HepG2 (cell line): Measurements from ENCODE around the gene TSGA10IP. TPM values are rescaled to one million over a fixed set of nuclear protein-coding genes. Genes with fewer than 3 reads are reported as not detected.

ENCODE experiments used
- ARHGAP35 ChIP-seq: sonication (generic); formaldehyde crosslinking; IDR thresholded peaks from 2 replicates; pipeline ENCODE4 v1.9.0; 2022; ENCODE audit warnings: mild to moderate bottlenecking, inconsistent platforms, moderate library complexity, missing genetic modification reagents, borderline replicate concordance
- CC2D1A ChIP-seq: sonication (generic); formaldehyde crosslinking; IDR thresholded peaks from 2 replicates; pipeline ENCODE4 v1.8.1; 2023; ENCODE audit warnings: mild to moderate bottlenecking, missing genetic modification reagents
- KLF16 ChIP-seq, 2 experiments: sonication (generic) in 1 of 2; formaldehyde crosslinking in 1 of 2; IDR thresholded peaks; 2 replicates each; pipeline versions ENCODE4 v1.6.1 to v1.8.0; 2016 to 2023; ENCODE audit warnings: missing genetic modification reagents in 2 of 2, missing compliant biosample characterization in 1 of 2
- KMT2B ChIP-seq: IDR thresholded peaks from 2 replicates; pipeline ENCODE4 v1.6.1; 2016; ENCODE audit warnings: missing genetic modification reagents, missing compliant biosample characterization
- MLLT10 ChIP-seq: sonication (generic); formaldehyde crosslinking; IDR thresholded peaks from 2 replicates; pipeline ENCODE4 v1.4.0; 2020; ENCODE audit warnings: missing genetic modification reagents
- MTA3 ChIP-seq: sonication (generic); formaldehyde crosslinking; IDR thresholded peaks from 2 replicates; pipeline ENCODE4 v1.4.0; 2020; ENCODE audit warnings: missing genetic modification reagents
- POLR2AphosphoS2 ChIP-seq: IDR thresholded peaks from 2 replicates; pipeline ENCODE4 v1.6.1; 2011; ENCODE audit warnings: low read depth, low read length, improper control_type of control experiment
- SIX4 ChIP-seq: sonication (generic); formaldehyde crosslinking; IDR thresholded peaks from 2 replicates; pipeline ENCODE4 v1.4.0; 2020; ENCODE audit warnings: missing genetic modification reagents
- SMAD1 ChIP-seq: sonication (generic); formaldehyde crosslinking; IDR thresholded peaks from 2 replicates; pipeline ENCODE4 v1.4.0; 2020; ENCODE audit warnings: missing genetic modification reagents, low read depth, mild to moderate bottlenecking, borderline replicate concordance
- TCF7L2 ChIP-seq: IDR thresholded peaks from 2 replicates; pipeline ENCODE4 v1.6.1; 2011; ENCODE audit warnings: mild to moderate bottlenecking, low read depth, low read length, moderate library complexity
- TEAD3 ChIP-seq: optimal IDR thresholded peaks from 2 replicates; pipeline ENCODE3; 2016; ENCODE audit warnings: borderline replicate concordance
- TRIM24 ChIP-seq: sonication (generic); formaldehyde crosslinking; IDR thresholded peaks from 2 replicates; pipeline ENCODE4 v1.8.0; 2022; ENCODE audit warnings: mild to moderate bottlenecking, missing genetic modification reagents
- ZNF678 ChIP-seq: sonication (generic); formaldehyde crosslinking; IDR thresholded peaks from 2 replicates; pipeline ENCODE4 v1.4.0; 2020; ENCODE audit warnings: mild to moderate bottlenecking, missing genetic modification reagents
- ZNF83 ChIP-seq: sonication (generic); formaldehyde crosslinking; IDR thresholded peaks from 2 replicates; pipeline ENCODE4 v1.4.0; 2020; ENCODE audit warnings: missing genetic modification reagents, mild to moderate bottlenecking, borderline replicate concordance
- ZNF883 ChIP-seq: sonication (generic); formaldehyde crosslinking; IDR thresholded peaks from 2 replicates; pipeline ENCODE4 v1.5.1; 2020; ENCODE audit warnings: mild to moderate bottlenecking, missing genetic modification reagents; ENCODE audit errors: not compliant biosample characterization
- polyA plus RNA-seq, 8 experiments: library from polyadenylated mRNA; depleted of rRNA in 3 of 8; stranded (reverse) in 7 of 8; unstranded in 1 of 8; fragments of >200 nt; fragmentation: Illumina TruSeq in 4 of 8; extraction: Trizol in 4 of 8; gene quantifications; 2 replicates each; pipeline versions ENCODE4 v1.2.1 to v1.2.3, GENCODE V29; 2011 to 2016; ENCODE audit warnings: low read depth in 4 of 8, missing spikeins in 1 of 8, mixed read lengths in 1 of 8; ENCODE audit not compliant: insufficient read depth in 1 of 8
- total RNA-seq, 5 experiments: library from RNA; depleted of rRNA; stranded (reverse); fragments of >200 nt; fragmentation: Illumina TruSeq; extraction: Trizol; gene quantifications; 2 replicates each; pipeline ENCODE4 v1.2.3, GENCODE V29; 2016; ENCODE audit warnings: low read depth in 1 of 5
- TF ChIP-seq, protein P1 (sequence below): sonication (generic); formaldehyde crosslinking; IDR thresholded peaks from 2 replicates; pipeline ENCODE4 v1.8.0; 2022; ENCODE audit warnings: mild to moderate bottlenecking, missing genetic modification reagents, moderate library complexity
- TF ChIP-seq, protein P2 (sequence below): sonication (generic); formaldehyde crosslinking; IDR thresholded peaks from 2 replicates; pipeline ENCODE4 v1.4.0; 2020; ENCODE audit warnings: low read depth, mild to moderate bottlenecking, missing genetic modification reagents
- TF ChIP-seq, protein P3 (sequence below): sonication (generic); formaldehyde crosslinking; IDR thresholded peaks from 2 replicates; pipeline ENCODE4 v1.8.1; 2023; ENCODE audit warnings: mild to moderate bottlenecking, moderate library complexity, missing genetic modification reagents
- TF ChIP-seq, protein P4 (sequence below): sonication (generic); formaldehyde crosslinking; IDR thresholded peaks from 2 replicates; pipeline ENCODE4 v1.5.1; 2020; ENCODE audit warnings: mild to moderate bottlenecking, missing genetic modification reagents, moderate library complexity
- TF ChIP-seq, protein P5 (sequence below), 2 experiments: fragments of 450-650 bp in 1 of 2; sonication (generic) in 1 of 2; formaldehyde crosslinking; IDR thresholded peaks; 2 replicates each; pipeline versions ENCODE4 v1.5.0 to v1.8.0; 2020 to 2022; ENCODE audit warnings: mild to moderate bottlenecking in 1 of 2, missing genetic modification reagents in 1 of 2

TSGA10IP gene
- total and polyA plus RNA-seq, 2 of the 13 experiments (the other 11 are each of a cell fraction or from before 2014, with no cell fraction given), result not detected

DNA sequence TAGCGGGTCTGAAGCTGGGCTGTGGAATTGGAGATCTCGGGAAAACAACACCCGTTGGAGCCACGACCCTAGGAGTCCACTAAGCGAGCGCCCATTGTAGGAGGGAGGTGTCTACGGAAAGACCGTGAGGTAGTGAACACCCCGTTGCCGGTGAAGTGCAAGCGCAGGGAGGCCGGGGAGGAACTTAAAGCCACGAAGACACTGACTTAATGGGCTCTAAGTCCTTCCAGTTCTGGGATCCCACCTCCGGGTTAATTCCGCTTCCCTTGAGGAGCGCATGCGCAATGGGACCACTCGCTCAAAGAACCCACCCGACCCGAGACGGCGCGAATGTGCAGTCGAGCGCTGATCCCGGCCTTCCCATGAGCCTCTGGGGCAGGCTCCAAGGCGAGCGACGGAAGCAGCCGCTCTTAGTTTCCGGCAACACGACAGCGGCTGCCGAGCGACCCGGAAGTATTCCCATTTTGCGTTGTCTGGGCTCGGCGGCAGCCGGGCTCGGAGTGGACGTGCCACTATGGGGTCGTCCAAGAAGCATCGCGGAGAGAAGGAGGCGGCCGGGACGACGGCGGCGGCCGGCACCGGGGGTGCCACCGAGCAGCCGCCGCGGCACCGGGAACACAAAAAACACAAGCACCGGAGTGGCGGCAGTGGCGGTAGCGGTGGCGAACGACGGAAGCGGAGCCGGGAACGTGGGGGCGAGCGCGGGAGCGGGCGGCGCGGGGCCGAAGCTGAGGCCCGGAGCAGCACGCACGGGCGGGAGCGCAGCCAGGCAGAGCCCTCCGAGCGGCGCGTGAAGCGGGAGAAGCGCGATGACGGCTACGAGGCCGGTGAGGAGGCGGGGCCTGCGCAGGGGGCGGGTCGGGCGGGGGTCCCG lies 16.2 kb downstream of the TSGA10IP start, which contains the start of gene SART1 (continued):
- no peak for TF ChIP-seq MLLT10 (CRISPR knock-in tag)
- TF ChIP-seq CC2D1A (CRISPR knock-in tag), result no peak
- no peak for TF ChIP-seq TRIM24
- peak; percentile 91 for TF ChIP-seq KMT2B (CRISPR knock-in tag)
- no peak for TF ChIP-seq SIX4
- no peak for TF ChIP-seq SMAD1
- peak in 1 of 2 experiments; percentile 90; a peak in 2 of 4 replicates for TF ChIP-seq KLF16 (CRISPR knock-in tag; IDR thresholded peaks at IDR 0.05)
- TF ChIP-seq ZNF678 (CRISPR knock-in tag), result 0 out of 2 replicates have a peak, but pooled peaks have one; percentile 71
- no peak for TF ChIP-seq TEAD3 (CRISPR knock-in tag)
- TF ChIP-seq, protein P1, sequence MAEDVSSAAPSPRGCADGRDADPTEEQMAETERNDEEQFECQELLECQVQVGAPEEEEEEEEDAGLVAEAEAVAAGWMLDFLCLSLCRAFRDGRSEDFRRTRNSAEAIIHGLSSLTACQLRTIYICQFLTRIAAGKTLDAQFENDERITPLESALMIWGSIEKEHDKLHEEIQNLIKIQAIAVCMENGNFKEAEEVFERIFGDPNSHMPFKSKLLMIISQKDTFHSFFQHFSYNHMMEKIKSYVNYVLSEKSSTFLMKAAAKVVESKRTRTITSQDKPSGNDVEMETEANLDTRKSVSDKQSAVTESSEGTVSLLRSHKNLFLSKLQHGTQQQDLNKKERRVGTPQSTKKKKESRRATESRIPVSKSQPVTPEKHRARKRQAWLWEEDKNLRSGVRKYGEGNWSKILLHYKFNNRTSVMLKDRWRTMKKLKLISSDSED (CRISPR knock-in tag), result no peak
- TF ChIP-seq POLR2AphosphoS2, result no peak
- TF ChIP-seq, protein P2, sequence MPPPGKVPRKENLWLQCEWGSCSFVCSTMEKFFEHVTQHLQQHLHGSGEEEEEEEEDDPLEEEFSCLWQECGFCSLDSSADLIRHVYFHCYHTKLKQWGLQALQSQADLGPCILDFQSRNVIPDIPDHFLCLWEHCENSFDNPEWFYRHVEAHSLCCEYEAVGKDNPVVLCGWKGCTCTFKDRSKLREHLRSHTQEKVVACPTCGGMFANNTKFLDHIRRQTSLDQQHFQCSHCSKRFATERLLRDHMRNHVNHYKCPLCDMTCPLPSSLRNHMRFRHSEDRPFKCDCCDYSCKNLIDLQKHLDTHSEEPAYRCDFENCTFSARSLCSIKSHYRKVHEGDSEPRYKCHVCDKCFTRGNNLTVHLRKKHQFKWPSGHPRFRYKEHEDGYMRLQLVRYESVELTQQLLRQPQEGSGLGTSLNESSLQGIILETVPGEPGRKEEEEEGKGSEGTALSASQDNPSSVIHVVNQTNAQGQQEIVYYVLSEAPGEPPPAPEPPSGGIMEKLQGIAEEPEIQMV (CRISPR knock-in tag), result no peak
- TF ChIP-seq, protein P3, sequence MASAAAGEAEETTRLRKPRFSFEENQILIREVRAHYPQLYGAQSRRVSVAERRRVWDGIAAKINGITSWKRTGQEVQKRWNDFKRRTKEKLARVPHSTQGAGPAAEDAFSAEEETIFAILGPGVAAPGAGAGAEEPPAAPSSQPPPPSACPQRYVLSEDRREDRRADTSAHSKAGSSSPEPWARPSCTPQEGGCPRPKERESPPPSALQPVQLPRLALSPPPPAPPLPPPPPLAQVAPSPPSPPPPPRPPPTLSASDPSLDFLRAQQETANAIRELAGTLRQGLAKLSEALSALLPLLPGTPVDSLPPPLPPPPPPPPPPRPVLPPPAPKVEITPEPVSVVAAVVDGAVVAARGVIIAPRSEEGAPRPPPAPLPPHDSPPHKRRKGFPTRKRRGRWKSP (CRISPR knock-in tag), result no peak
- TF ChIP-seq ZNF883 (CRISPR knock-in tag), result peak; percentile 83
- no peak for TF ChIP-seq TCF7L2
- no peak for TF ChIP-seq ARHGAP35 (CRISPR knock-in tag)
- TF ChIP-seq, protein P4, sequence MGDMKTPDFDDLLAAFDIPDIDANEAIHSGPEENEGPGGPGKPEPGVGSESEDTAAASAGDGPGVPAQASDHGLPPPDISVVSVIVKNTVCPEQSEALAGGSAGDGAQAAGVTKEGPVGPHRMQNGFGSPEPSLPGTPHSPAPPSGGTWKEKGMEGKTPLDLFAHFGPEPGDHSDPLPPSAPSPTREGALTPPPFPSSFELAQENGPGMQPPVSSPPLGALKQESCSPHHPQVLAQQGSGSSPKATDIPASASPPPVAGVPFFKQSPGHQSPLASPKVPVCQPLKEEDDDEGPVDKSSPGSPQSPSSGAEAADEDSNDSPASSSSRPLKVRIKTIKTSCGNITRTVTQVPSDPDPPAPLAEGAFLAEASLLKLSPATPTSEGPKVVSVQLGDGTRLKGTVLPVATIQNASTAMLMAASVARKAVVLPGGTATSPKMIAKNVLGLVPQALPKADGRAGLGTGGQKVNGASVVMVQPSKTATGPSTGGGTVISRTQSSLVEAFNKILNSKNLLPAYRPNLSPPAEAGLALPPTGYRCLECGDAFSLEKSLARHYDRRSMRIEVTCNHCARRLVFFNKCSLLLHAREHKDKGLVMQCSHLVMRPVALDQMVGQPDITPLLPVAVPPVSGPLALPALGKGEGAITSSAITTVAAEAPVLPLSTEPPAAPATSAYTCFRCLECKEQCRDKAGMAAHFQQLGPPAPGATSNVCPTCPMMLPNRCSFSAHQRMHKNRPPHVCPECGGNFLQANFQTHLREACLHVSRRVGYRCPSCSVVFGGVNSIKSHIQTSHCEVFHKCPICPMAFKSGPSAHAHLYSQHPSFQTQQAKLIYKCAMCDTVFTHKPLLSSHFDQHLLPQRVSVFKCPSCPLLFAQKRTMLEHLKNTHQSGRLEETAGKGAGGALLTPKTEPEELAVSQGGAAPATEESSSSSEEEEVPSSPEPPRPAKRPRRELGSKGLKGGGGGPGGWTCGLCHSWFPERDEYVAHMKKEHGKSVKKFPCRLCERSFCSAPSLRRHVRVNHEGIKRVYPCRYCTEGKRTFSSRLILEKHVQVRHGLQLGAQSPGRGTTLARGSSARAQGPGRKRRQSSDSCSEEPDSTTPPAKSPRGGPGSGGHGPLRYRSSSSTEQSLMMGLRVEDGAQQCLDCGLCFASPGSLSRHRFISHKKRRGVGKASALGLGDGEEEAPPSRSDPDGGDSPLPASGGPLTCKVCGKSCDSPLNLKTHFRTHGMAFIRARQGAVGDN (CRISPR knock-in tag), result peak; percentile 94
- no peak for TF ChIP-seq ZNF83
- TF ChIP-seq, protein P5, sequence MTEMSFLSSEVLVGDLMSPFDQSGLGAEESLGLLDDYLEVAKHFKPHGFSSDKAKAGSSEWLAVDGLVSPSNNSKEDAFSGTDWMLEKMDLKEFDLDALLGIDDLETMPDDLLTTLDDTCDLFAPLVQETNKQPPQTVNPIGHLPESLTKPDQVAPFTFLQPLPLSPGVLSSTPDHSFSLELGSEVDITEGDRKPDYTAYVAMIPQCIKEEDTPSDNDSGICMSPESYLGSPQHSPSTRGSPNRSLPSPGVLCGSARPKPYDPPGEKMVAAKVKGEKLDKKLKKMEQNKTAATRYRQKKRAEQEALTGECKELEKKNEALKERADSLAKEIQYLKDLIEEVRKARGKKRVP (CRISPR knock-in tag; IDR thresholded peaks at IDR 0.05), result peak in 1 of 2 experiments; percentile 29; a peak in 1 of 4 replicates
- TF ChIP-seq MTA3 (CRISPR knock-in tag), result no peak
